D721Med (cell line): ENCODE results near the gene OR10C1.
"Not testable (repeated sequence)": the region's sequence is repeated elsewhere in the genome, so short reads cannot be mapped to it uniquely, and the experiment has no call there.

Source experiments
- DNase-seq: peaks from one replicate; pipeline ENCODE4 v3.0.0; 2011; ENCODE audit warnings: low spot score; ENCODE audit not compliant: insufficient read length
- FAIRE-seq: peaks from 2 replicates; lab custom pipeline; 2011; peaks lifted over from hg19 to GRCh38; lab: Jason Lieb, UNC
- TF ChIP-seq, protein P1 (sequence below): IDR thresholded peaks from 2 replicates; pipeline ENCODE4 v1.5.1; 2012; ENCODE audit warnings: mild to moderate bottlenecking, control low read depth; ENCODE audit not compliant: insufficient read depth; ENCODE audit errors: missing control alignments

Gene OR10C1

DNA sequence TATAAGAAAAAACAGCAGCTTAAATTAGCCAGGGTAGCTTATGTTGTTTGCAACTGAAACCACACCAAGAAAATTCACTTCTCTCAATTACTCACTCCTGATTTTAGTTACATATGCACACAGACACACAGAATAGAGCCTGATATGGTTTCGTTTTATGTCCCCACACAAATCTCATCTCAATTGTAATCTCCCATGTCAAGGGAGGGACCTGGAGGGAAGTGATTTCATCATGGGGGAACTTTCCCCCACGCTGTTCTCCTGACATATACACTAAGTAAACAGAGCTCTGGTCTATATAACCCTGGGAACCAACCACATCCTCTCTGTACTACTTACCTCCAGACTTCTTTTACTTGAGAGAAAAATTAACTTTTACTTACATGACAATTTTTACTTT is 14.5 kb upstream of the OR10C1 start:
- TF ChIP-seq, protein P1, sequence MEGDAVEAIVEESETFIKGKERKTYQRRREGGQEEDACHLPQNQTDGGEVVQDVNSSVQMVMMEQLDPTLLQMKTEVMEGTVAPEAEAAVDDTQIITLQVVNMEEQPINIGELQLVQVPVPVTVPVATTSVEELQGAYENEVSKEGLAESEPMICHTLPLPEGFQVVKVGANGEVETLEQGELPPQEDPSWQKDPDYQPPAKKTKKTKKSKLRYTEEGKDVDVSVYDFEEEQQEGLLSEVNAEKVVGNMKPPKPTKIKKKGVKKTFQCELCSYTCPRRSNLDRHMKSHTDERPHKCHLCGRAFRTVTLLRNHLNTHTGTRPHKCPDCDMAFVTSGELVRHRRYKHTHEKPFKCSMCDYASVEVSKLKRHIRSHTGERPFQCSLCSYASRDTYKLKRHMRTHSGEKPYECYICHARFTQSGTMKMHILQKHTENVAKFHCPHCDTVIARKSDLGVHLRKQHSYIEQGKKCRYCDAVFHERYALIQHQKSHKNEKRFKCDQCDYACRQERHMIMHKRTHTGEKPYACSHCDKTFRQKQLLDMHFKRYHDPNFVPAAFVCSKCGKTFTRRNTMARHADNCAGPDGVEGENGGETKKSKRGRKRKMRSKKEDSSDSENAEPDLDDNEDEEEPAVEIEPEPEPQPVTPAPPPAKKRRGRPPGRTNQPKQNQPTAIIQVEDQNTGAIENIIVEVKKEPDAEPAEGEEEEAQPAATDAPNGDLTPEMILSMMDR, result no peak
- DNase-seq (no peak), FAIRE-seq (no peak)

GRCh38 chr6:29425075-29425474 is 14.0 kb upstream of the OR10C1 start:
- TF ChIP-seq, protein P1, result no peak
- no peak for DNase-seq
- FAIRE-seq, result no peak

GRCh38 chr6:29426654-29427053 is 12.5 kb upstream of the OR10C1 start:
- DNase-seq, result no peak
- TF ChIP-seq, protein P1, result no peak
- no peak for FAIRE-seq

GRCh38 chr6:29436730-29437129 is 2.4 kb upstream of the OR10C1 start:
- FAIRE-seq, DNase-seq: not testable (repeated sequence)

DNA sequence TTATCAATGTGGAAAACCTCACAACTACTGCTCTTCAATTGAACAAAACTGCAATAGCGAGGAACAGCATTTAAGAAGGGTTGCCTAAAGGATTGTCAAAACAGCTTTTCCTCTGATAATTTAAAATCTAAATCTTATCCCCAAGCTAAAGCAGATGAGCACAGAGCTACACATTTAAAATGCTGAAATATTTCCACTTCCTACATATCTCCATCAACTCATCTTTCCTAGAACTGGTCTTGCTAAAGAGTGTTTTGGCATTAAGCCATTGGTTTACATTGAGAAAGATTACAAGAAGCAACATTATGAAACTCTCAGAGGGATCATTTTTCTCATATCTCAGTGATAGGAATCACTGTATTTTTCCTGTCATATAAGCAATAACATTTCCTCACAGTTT is 3.6 kb downstream of the OR10C1 start:
- TF ChIP-seq, protein P1, result no peak
- FAIRE-seq, result no peak
- DNase-seq, result no peak

DNA sequence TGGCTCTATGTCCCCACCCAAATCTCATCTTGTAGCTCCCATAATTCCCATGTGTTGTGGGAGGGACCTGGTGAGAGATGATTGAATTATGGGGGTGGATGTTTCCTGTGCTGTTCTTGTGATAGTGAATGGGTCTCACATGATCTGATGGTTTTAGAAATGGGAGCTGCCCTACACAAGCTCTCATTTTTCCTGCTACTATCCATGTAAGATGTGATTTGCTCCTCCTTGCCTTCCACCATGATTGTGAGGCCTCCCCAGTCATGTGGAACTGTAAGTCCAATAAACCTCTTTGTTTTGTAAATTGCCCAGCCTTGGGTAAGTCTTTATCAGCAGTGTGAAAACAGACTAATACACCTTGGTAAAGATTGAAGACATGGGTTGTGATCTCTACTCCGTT is 4.9 kb downstream of the OR10C1 start:
- FAIRE-seq, DNase-seq: not testable (repeated sequence)

GRCh38 chr6:29447670-29448069 is 8.6 kb downstream of the OR10C1 start:
- FAIRE-seq, result no peak
- no peak for DNase-seq

DNA sequence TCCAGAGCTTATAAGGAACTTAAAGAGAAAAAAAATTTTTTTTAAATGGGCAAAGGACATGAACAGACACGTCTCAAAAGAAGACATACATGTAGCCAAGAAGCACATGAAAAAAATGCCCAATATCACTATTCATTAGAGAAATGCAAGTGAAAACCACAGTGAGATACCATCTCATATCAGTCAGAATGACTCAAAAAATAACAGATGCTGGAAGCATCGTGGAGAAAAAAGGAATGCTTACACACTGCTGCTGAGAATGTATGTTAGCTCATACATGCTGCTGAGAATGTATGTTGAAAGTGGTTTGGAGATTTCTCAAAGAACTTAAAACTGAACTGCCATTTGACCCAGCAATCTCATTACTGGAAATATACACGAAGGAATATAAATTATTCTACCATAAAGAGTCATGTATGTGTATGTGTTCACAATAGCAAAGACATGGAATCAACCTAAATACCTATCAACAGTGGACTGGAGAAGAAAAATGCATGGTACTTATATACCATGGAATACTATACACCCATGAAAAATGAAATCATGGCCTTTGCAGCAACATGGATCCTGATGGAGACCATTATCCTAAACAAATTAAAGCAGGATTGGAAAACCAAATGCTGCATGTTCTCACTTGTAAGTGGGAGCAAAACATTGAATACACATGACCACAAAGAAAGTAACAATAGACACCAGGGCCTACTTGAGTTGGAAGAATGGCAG is 12.5 kb downstream of the OR10C1 start:
- DNase-seq (no peak), FAIRE-seq (no peak)
- TF ChIP-seq, protein P1, result no peak

More at GRCh38 chr6:29447670-29448069, 8.6 kb downstream of the OR10C1 start:
- TF ChIP-seq, protein P1, result no peak
